ENCODE data around the gene SLC25A42.
"Not testable (repeated sequence)": the region's sequence is repeated elsewhere in the genome, so short reads cannot be mapped to it uniquely, and the experiment has no call there.

Gene SLC25A42

GRCh38 chr19:19105365-19106055 is 41.7 kb downstream of the SLC25A42 start:
- no peak for DNase-seq (ENCODE audit: low spot score)

- no peak for DNase-seq (ENCODE audit: low spot score)
Measured at GRCh38 chr19:19106056-19106551, 42.3 kb downstream of the SLC25A42 start.

GRCh38 chr19:19106938-19107337 is 43.1 kb downstream of the SLC25A42 start:
- DNase-seq (ENCODE audit: low spot score) = not testable (repeated sequence)

- DNase-seq (ENCODE audit: low spot score) = no peak
Measured at GRCh38 chr19:19107654-19108053, 43.9 kb downstream of the SLC25A42 start.

- DNase-seq (ENCODE audit: low spot score) = no peak
Measured at GRCh38 chr19:19109601-19110000, 45.8 kb downstream of the SLC25A42 start.

- no peak for DNase-seq (ENCODE audit: low spot score)
Measured at GRCh38 chr19:19110410-19111135, 46.8 kb downstream of the SLC25A42 start.

GRCh38 chr19:19111136-19111835 is 47.5 kb downstream of the SLC25A42 start:
- DNase-seq (ENCODE audit: low spot score) = no peak

- DNase-seq (ENCODE audit: low spot score) = no peak
Measured at GRCh38 chr19:19111967-19112580, 48.3 kb downstream of the SLC25A42 start.

GRCh38 chr19:19113040-19113626 is 49.3 kb downstream of the SLC25A42 start:
- no peak for DNase-seq (ENCODE audit: low spot score)

GRCh38 chr19:19115954-19116353 is 52.2 kb downstream of the SLC25A42 start:
- peak; percentile 45 for DNase-seq (ENCODE audit: low spot score)

- DNase-seq (ENCODE audit: low spot score) = no peak
Measured at GRCh38 chr19:19119325-19120237, 55.8 kb downstream of the SLC25A42 start.

- DNase-seq (ENCODE audit: low spot score) = peak; percentile 25
Measured at GRCh38 chr19:19120308-19121231, 56.8 kb downstream of the SLC25A42 start.

- no peak for DNase-seq (ENCODE audit: low spot score)
Measured at GRCh38 chr19:19121371-19121770, 57.6 kb downstream of the SLC25A42 start.

- no peak for DNase-seq (ENCODE audit: low spot score)
Measured at GRCh38 chr19:19122902-19123301, 59.1 kb downstream of the SLC25A42 start.

GRCh38 chr19:19123386-19123785 is 59.6 kb downstream of the SLC25A42 start:
- DNase-seq (ENCODE audit: low spot score) = no peak

- no peak for DNase-seq (ENCODE audit: low spot score)
Measured at GRCh38 chr19:19126102-19126501, 62.3 kb downstream of the SLC25A42 start.

GRCh38 chr19:19131989-19132388 is 68.2 kb downstream of the SLC25A42 start:
- DNase-seq (ENCODE audit: low spot score) = no peak

- no peak for DNase-seq (ENCODE audit: low spot score)
Measured at GRCh38 chr19:19132912-19133311, 69.1 kb downstream of the SLC25A42 start.

- DNase-seq (ENCODE audit: low spot score) = no peak
Measured at GRCh38 chr19:19133985-19134384, 70.2 kb downstream of the SLC25A42 start.

GRCh38 chr19:19134687-19135158 is 70.9 kb downstream of the SLC25A42 start:
- no peak for DNase-seq (ENCODE audit: low spot score)
